H1 (cell line): Measurements from ENCODE around the gene MAPK14. TPM values are rescaled to one million over a fixed set of nuclear protein-coding genes. Genes with fewer than 3 reads are reported as not detected.

Source experiments
- CTCF ChIA-PET: fragments of 300-600 bp; sonication (Branson Sonifier 250); formaldehyde crosslinking; loops from one replicate; lab custom pipeline; 2021; ENCODE audit not compliant: partially characterized antibody; lab: Charles Lee
- POLR2A ChIA-PET: fragments of 300-600 bp; sonication (Branson Sonifier 250); formaldehyde crosslinking; loops from one replicate; lab custom pipeline; 2021; ENCODE audit warnings: inconsistent platforms; ENCODE audit not compliant: partially characterized antibody; lab: Charles Lee
- DNase-seq, 2 experiments: peaks; one replicate each; pipeline versions ENCODE4 v3.0.0 to v3.0.0-alpha.2; 2010 to 2022; ENCODE audit warnings: low spot score in 2 of 2, low read depth in 1 of 2, mixed read lengths in 1 of 2
- FAIRE-seq: peaks from 2 replicates; lab custom pipeline; 2011; peaks lifted over from hg19 to GRCh38; lab: Jason Lieb, UNC
- H2AFZ ChIP-seq: 2 replicates; pipeline ENCODE4 v1.8.1; 2012; ENCODE audit warnings: low read length, inconsistent platforms
- H2AK5ac ChIP-seq: 2 replicates; pipeline ENCODE4 v1.6.1; 2013; ENCODE audit warnings: low read depth, low read length
- H2BK120ac ChIP-seq: replicated peaks from 2 replicates; pipeline ENCODE3; 2013; ENCODE audit warnings: low read depth, low read length, inconsistent platforms
- H2BK12ac ChIP-seq: 2 replicates; pipeline ENCODE4 v1.6.1; 2013; ENCODE audit warnings: low read depth, low read length
- H2BK15ac ChIP-seq: 2 replicates; pipeline ENCODE4 v1.6.1; 2013; ENCODE audit warnings: low read length
- H2BK20ac ChIP-seq: 2 replicates; pipeline ENCODE4 v1.6.1; 2013; ENCODE audit warnings: low read length
- H2BK5ac ChIP-seq: 2 replicates; pipeline ENCODE4 v1.6.1; 2013; ENCODE audit warnings: low read depth, low read length
- H3K14ac ChIP-seq: 2 replicates; pipeline ENCODE4 v1.6.1; 2013; ENCODE audit warnings: inconsistent platforms; ENCODE audit not compliant: insufficient read length
- H3K18ac ChIP-seq: 2 replicates; pipeline ENCODE4 v1.6.1; 2013; ENCODE audit warnings: low read length; ENCODE audit errors: extremely low read depth
- H3K23ac ChIP-seq: 2 replicates; pipeline ENCODE4 v1.6.1; 2013; ENCODE audit warnings: inconsistent platforms; ENCODE audit not compliant: insufficient read length
- H3K23me2 ChIP-seq: 2 replicates; pipeline ENCODE4 v1.6.1; 2013; ENCODE audit warnings: low read depth, low read length
- H3K27ac ChIP-seq: 2 replicates; pipeline ENCODE4 v1.6.1; 2011; ENCODE audit warnings: low read depth, low read length, inconsistent platforms
- H3K27me3 ChIP-seq, 4 experiments: replicated peaks in 1 of 4; 1 replicate in 1 of 4; 2 replicates in 3 of 4; pipeline versions ENCODE4 v1.6.1 to v1.8.1; 2011 to 2013; ENCODE audit warnings: low read length in 3 of 4, mild to moderate bottlenecking in 3 of 4, inconsistent platforms in 2 of 4, mixed read lengths in 2 of 4, moderate library complexity in 1 of 4; ENCODE audit not compliant: control insufficient read depth in 3 of 4, insufficient read depth in 3 of 4; ENCODE audit errors: extremely low read depth in 1 of 4
- H3K36me3 ChIP-seq, 4 experiments: 2 replicates each; pipeline versions ENCODE4 v1.6.1 to v1.8.1; 2011 to 2013; ENCODE audit warnings: mild to moderate bottlenecking in 4 of 4, low read length in 3 of 4, moderate library complexity in 2 of 4, control low read depth in 1 of 4, inconsistent platforms in 1 of 4; ENCODE audit not compliant: insufficient read depth in 4 of 4, control insufficient read depth in 2 of 4
- H3K4ac ChIP-seq: replicated peaks from 2 replicates; pipeline ENCODE3; 2013; ENCODE audit warnings: low read length, low read depth, mixed read lengths, inconsistent platforms; ENCODE audit not compliant: insufficient read length
- H3K4me1 ChIP-seq, 4 experiments: replicated peaks in 1 of 4; 1 replicate in 1 of 4; 2 replicates in 3 of 4; pipeline versions ENCODE4 v1.6.1 to v1.8.1; 2011 to 2013; ENCODE audit warnings: low read length in 3 of 4, inconsistent platforms in 2 of 4, mixed read lengths in 1 of 4; ENCODE audit not compliant: insufficient read depth in 4 of 4, control insufficient read depth in 3 of 4
- H3K4me2 ChIP-seq, 2 experiments: 2 replicates each; pipeline versions ENCODE4 v1.6.1 to v1.8.1; 2011 to 2013; ENCODE audit warnings: low read depth in 2 of 2, low read length in 2 of 2, control low read depth in 1 of 2, inconsistent platforms in 1 of 2, mild to moderate bottlenecking in 1 of 2; ENCODE audit not compliant: insufficient read depth in 1 of 2
- H3K4me3 ChIP-seq, 4 experiments: fragments of 200-600, 300-600 bp in 1 of 4; sonication (generic), shearing (Covaris generic), sonication (Bioruptor Twin) in 1 of 4; 2 replicates each; pipeline versions ENCODE4 v1.5.1 to v1.8.1; 2011 to 2016; ENCODE audit warnings: low read length in 4 of 4, low read depth in 3 of 4, control low read depth in 2 of 4, inconsistent platforms in 2 of 4, mild to moderate bottlenecking in 2 of 4, mixed read lengths in 1 of 4, moderate library complexity in 1 of 4; ENCODE audit not compliant: insufficient read depth in 2 of 4; ENCODE audit errors: extremely low read depth in 1 of 4
- H3K56ac ChIP-seq: replicated peaks from 2 replicates; pipeline ENCODE3; 2013; ENCODE audit warnings: low read depth, mild to moderate bottlenecking, mixed read lengths, low read length, inconsistent platforms; ENCODE audit not compliant: insufficient read length
- H3K79me1 ChIP-seq: 2 replicates; pipeline ENCODE4 v1.6.1; 2013; ENCODE audit warnings: low read depth, low read length, control low read depth
- H3K79me2 ChIP-seq, 2 experiments: 2 replicates each; pipeline versions ENCODE4 v1.6.1 to v1.8.1; 2012 to 2013; ENCODE audit warnings: low read length in 2 of 2, mild to moderate bottlenecking in 2 of 2, inconsistent platforms in 1 of 2; ENCODE audit not compliant: insufficient read depth in 2 of 2, control insufficient read depth in 1 of 2
- H3K9ac ChIP-seq, 4 experiments: replicated peaks in 1 of 4; 1 replicate in 1 of 4; 2 replicates in 3 of 4; pipeline versions ENCODE4 v1.6.1 to v1.8.1; 2011 to 2013; ENCODE audit warnings: low read depth in 3 of 4, low read length in 3 of 4, control low read depth in 2 of 4, mild to moderate bottlenecking in 2 of 4, moderate library complexity in 2 of 4, inconsistent platforms in 1 of 4; ENCODE audit errors: extremely low read depth in 1 of 4
- H3K9me3 ChIP-seq, 2 experiments: 2 replicates each; pipeline versions ENCODE4 v1.6.1 to v1.8.1; 2012 to 2013; ENCODE audit warnings: mild to moderate bottlenecking in 2 of 2, moderate library complexity in 2 of 2, control low read depth in 1 of 2, inconsistent platforms in 1 of 2, low read depth in 1 of 2, low read length in 1 of 2, mixed read lengths in 1 of 2; ENCODE audit not compliant: insufficient read depth in 2 of 2
- H4K20me1 ChIP-seq, 2 experiments: replicated peaks in 1 of 2; 2 replicates each; pipeline versions ENCODE3 to v1.8.1; 2011 to 2013; ENCODE audit warnings: inconsistent platforms in 2 of 2, low read length in 2 of 2, mild to moderate bottlenecking in 1 of 2; ENCODE audit not compliant: insufficient read depth in 2 of 2, control insufficient read depth in 1 of 2
- H4K5ac ChIP-seq: 2 replicates; pipeline ENCODE4 v1.6.1; 2013; ENCODE audit warnings: low read length, low read depth, mixed read lengths, inconsistent platforms; ENCODE audit not compliant: insufficient read length
- H4K8ac ChIP-seq: 2 replicates; pipeline ENCODE4 v1.8.0; 2013; ENCODE audit warnings: mild to moderate bottlenecking, moderate library complexity, low read length, inconsistent platforms; ENCODE audit not compliant: insufficient read depth; ENCODE audit errors: extremely low read depth
- H4K91ac ChIP-seq: replicated peaks from 2 replicates; pipeline ENCODE3; 2013; ENCODE audit warnings: low read length, mixed read lengths, inconsistent platforms; ENCODE audit not compliant: insufficient read length
- CTBP2 ChIP-seq: IDR thresholded peaks from 2 replicates; pipeline ENCODE4 v1.7.0; 2011; ENCODE audit warnings: borderline replicate concordance, mild to moderate bottlenecking, moderate library complexity, mixed read lengths, low read length; ENCODE audit not compliant: insufficient read depth, insufficient read length
- CTCF ChIP-seq, 3 experiments: IDR thresholded peaks; 1 replicate in 2 of 3; 2 replicates in 1 of 3; pipeline versions ENCODE4 v1.5.1 to v1.6.1; 2011; ENCODE audit warnings: low read length in 3 of 3, mild to moderate bottlenecking in 3 of 3, inconsistent platforms in 2 of 3, low read depth in 1 of 3, moderate library complexity in 1 of 3; ENCODE audit not compliant: insufficient read depth in 1 of 3; ENCODE audit errors: control extremely low read depth in 1 of 3
- EZH2 ChIP-seq: fragments of 200-600 bp; sonication (generic); IDR thresholded peaks from 2 replicates; pipeline ENCODE4 v1.7.1; 2012; ENCODE audit warnings: low read depth, mild to moderate bottlenecking, moderate library complexity, low read length, inconsistent platforms; ENCODE audit not compliant: severe bottlenecking
- JUND ChIP-seq: IDR thresholded peaks from 2 replicates; pipeline ENCODE4 v1.6.1; 2011; ENCODE audit warnings: mild to moderate bottlenecking, improper control_type of control experiment, low read length
- KDM5A ChIP-seq: fragments of 200-600 bp; IDR thresholded peaks from 2 replicates; pipeline ENCODE4 v1.7.1; 2012; ENCODE audit warnings: mild to moderate bottlenecking, low read length, inconsistent platforms, mixed read lengths
- MAX ChIP-seq: IDR thresholded peaks from 2 replicates; pipeline ENCODE4 v1.6.1; 2012; ENCODE audit warnings: inconsistent platforms
- RAD21 ChIP-seq, 2 experiments: IDR thresholded peaks in 1 of 2; conservative IDR thresholded peaks in 1 of 2; 2 replicates each; pipeline ENCODE4 v1.6.1; 2011; ENCODE audit warnings: low read depth in 2 of 2, low read length in 2 of 2, improper control_type of control experiment in 1 of 2, inconsistent platforms in 1 of 2, mild to moderate bottlenecking in 1 of 2, moderate library complexity in 1 of 2
- RBBP5 ChIP-seq: IDR thresholded peaks from 2 replicates; pipeline ENCODE4 v1.7.1; 2012; ENCODE audit warnings: low read depth, mild to moderate bottlenecking, inconsistent platforms, low read length, moderate library complexity, borderline replicate concordance
- SP4 ChIP-seq: IDR thresholded peaks from 2 replicates; pipeline ENCODE4 v1.6.1; 2012; ENCODE audit warnings: low read length, inconsistent platforms
- TAF1 ChIP-seq: IDR thresholded peaks from 2 replicates; pipeline ENCODE4 v1.6.1; 2011; ENCODE audit warnings: mild to moderate bottlenecking, low read depth, low read length
- ZNF274 ChIP-seq: IDR thresholded peaks from 2 replicates; pipeline ENCODE4 v1.7.0; 2012; ENCODE audit warnings: low read length, borderline replicate concordance; ENCODE audit errors: extremely low read depth
- WGBS, 2 experiments: shearing (Covaris generic) in 1 of 2; methylation state at CpG; one replicate each; pipeline versions ENCODE4 v1.1.6 to v1.1.7; 2013 to 2015; ENCODE audit warnings: low lambda C conversion rate in 2 of 2, mixed read lengths in 2 of 2, inconsistent platforms in 1 of 2, low coverage in 1 of 2, missing lambda C conversion rate in 1 of 2; ENCODE audit not compliant: insufficient replicate concordance in 2 of 2, insufficient coverage in 1 of 2, insufficient read length in 1 of 2; ENCODE audit errors: extremely low coverage in 1 of 2, missing lambda C conversion rate in 1 of 2; 5-methylcytosine and 5-hydroxymethylcytosine counted together
- polyA plus RNA-seq, 7 experiments: library from polyadenylated mRNA; depleted of rRNA in 3 of 7; stranded (reverse) in 5 of 7; unstranded in 2 of 7; fragments of >200 nt in 5 of 7; fragments of 200-250 nt in 2 of 7; gene quantifications; 1 replicate in 5 of 7; 2 replicates in 1 of 7; 4 replicates in 1 of 7; pipeline versions ENCODE4 v1.2.1 to v1.2.3, GENCODE V29; 2011 to 2013; ENCODE audit warnings: missing spikeins in 2 of 7, mixed read lengths in 2 of 7
- total RNA-seq: library from RNA; stranded (reverse); fragmentation: NEBNext Ultra II Directional; extraction: Animal tissue kit (Norgen Biotek cat#: 25700); gene quantifications from 2 replicates; pipeline ENCODE4 v1.2.1, GENCODE V29; 2021

The MAPK14 gene
- total and polyA plus RNA-seq, 2 of the 8 experiments (the other 6 are each of a cell fraction or from before 2014, with no cell fraction given): 18.1 to 39.3 TPM

- peaks cover 0 to 6% of the 10 kb centered on the region in 2 experiments; a peak in 1 of 4 replicates for H3K9me3 ChIP-seq
- TF ChIP-seq KDM5A (no peak), TAF1 (no peak), EZH2 (no peak), CTCF (IDR thresholded peaks at IDR 0.05; ENCODE audit: control extremely low read depth in 1 of 3, insufficient read depth in 1 of 3, low read depth in 1 of 3, low read length in 3 of 3) (no peak), RBBP5 (no peak), ZNF274 (no peak), SP4 (no peak), CTBP2 (no peak), JUND (no peak), MAX (no peak), RAD21 (IDR thresholded peaks at IDR 0.05 in 1 of 2, conservative IDR thresholded peaks at IDR 0.05 in 1 of 2; ENCODE audit: low read depth in 2 of 2, low read length in 2 of 2) (no peak)
These were observed 55.8 kb downstream of the MAPK14 start for GRCh38 chr6:36083446-36083845.

More at GRCh38 chr6:36083446-36083845, 55.8 kb downstream of the MAPK14 start:
- Histone ChIP-seq H3K18ac (no peak overlapping the region), H4K91ac (no peak overlapping the region), H2AK5ac (no peak overlapping the region), H3K27ac (no peak overlapping the region), H4K8ac (no peak overlapping the region), H3K79me1 (no peaks in the 10 kb centered on the region), H3K36me3 (peaks cover 5 to 49% (median 24%) of the 10 kb centered on the region in 4 experiments; a peak in 7 of 8 replicates), H2BK120ac (no peak overlapping the region), H3K4me3 (no peak overlapping the region), H3K4me1 (no peaks in the 10 kb centered on the region), H3K4me2 (no peak overlapping the region), H3K79me2 (no peaks in the 10 kb centered on the region), H3K56ac (no peak overlapping the region), H3K23ac (no peak overlapping the region), H3K23me2 (no peaks in the 10 kb centered on the region), H3K14ac (no peak overlapping the region), H3K4ac (no peak overlapping the region), H2BK15ac (no peak overlapping the region), H2BK20ac (no peak overlapping the region), H4K5ac (no peak overlapping the region), H2BK12ac (no peak overlapping the region), H3K9ac (no peak overlapping the region), H2AFZ (no peak overlapping the region), H2BK5ac (no peak overlapping the region), H4K20me1 (no peaks in the 10 kb centered on the region), H3K27me3 (no peaks in the 10 kb centered on the region)
- CTCF ChIA-PET: interaction anchor here (3.3 to 6.9 kb wide), 2 partner anchors 12 to 20 kb away, joined by 13 to 51 read pairs; no protein-coding TSS in a partner anchor
- no peak for DNase-seq
- POLR2A ChIA-PET: no interaction called here
- FAIRE-seq: no peak
- WGBS, 2 experiments: 87% methylated on average over 3 of the region's 3 CpGs; no CpG with 5 or more reads in 1 of the 2 experiments
